Esophagus squamous epithelium (tissue), 5 donors: ENCODE measurements around the gene PSD2. TPM values are rescaled to one million over a fixed set of nuclear protein-coding genes. Genes with fewer than 3 reads are reported as not detected.

Source experiments
- DNase-seq: peaks from one replicate; lab custom pipeline; 2025; lab: John Stamatoyannopoulos, UW
- H3K27ac ChIP-seq, 4 donors: fragments of 200-600 bp; sonication (generic); one replicate each; pipeline ENCODE4 v1.5.1; 2016 to 2019; ENCODE audit warnings: mild to moderate bottlenecking in 1 of 4
- H3K27me3 ChIP-seq, 4 donors: fragments of 200-600 bp; sonication (generic); 1 replicate in 3 of 4; 2 replicates in 1 of 4; pipeline versions ENCODE4 v1.5.1 to v1.6.0; 2017 to 2021; ENCODE audit warnings: antibody characterized with exemption in 1 of 4
- H3K36me3 ChIP-seq, 3 donors: fragments of 200-600 bp; sonication (generic); one replicate each; pipeline ENCODE4 v1.5.1; 2016 to 2019
- H3K4me1 ChIP-seq, 3 donors: fragments of 200-600 bp; sonication (generic); one replicate each; pipeline ENCODE4 v1.5.1; 2017 to 2019
- H3K4me3 ChIP-seq, 4 donors: fragments of 200-600 bp; sonication (generic); 1 replicate in 3 of 4; 2 replicates in 1 of 4; pipeline ENCODE4 v1.5.1; 2016 to 2019; ENCODE audit warnings: mild to moderate bottlenecking in 2 of 4, moderate library complexity in 1 of 4
- H3K9me3 ChIP-seq, 3 donors: fragments of 200-600 bp; sonication (generic); one replicate each; pipeline ENCODE4 v1.5.1; 2016 to 2019
- CTCF ChIP-seq, 6 experiments: fragments of 450-650 bp in 4 of 6; fragments of 200-600 bp in 2 of 6; sonication (generic) in 2 of 6; IDR thresholded peaks; one replicate each; pipeline ENCODE4 v1.5.1; 2016 to 2019; ENCODE audit warnings: antibody characterized with exemption in 6 of 6, mild to moderate bottlenecking in 4 of 6, moderate library complexity in 4 of 6
- POLR2A ChIP-seq, 4 donors: fragments of 450-650 bp; IDR thresholded peaks; one replicate each; pipeline ENCODE4 v1.6.1; 2017; ENCODE audit warnings: antibody characterized with exemption in 4 of 4, mild to moderate bottlenecking in 4 of 4, moderate library complexity in 3 of 4
- WGBS, 2 donors: methylation state at CpG; one replicate each; pipeline ENCODE4 v1.1.5; 2018; 5-methylcytosine and 5-hydroxymethylcytosine counted together
- intact Hi-C: fragments of 100-400 bp; cut with DNase I; formaldehyde crosslinking; loops from one replicate; pipeline ENCODE4 v1.15.0; 2022
- total RNA-seq, 4 donors: library from RNA; depleted of rRNA; stranded (reverse); fragments of >200 nt; gene quantifications; one replicate each; pipeline ENCODE4 v1.1.0, GENCODE V29; 2016
- donor health status: DM: yes; HTN: yes; CAD: no.

The PSD2 gene
- total RNA-seq, 4 donors from 2014 or later = not detected

- no peak overlapping the region for H3K4me3 ChIP-seq
- 68 to 78% methylated on average over 1 to 2 of the region's 2 CpGs for WGBS, 2 donors
- intact Hi-C loops = no loop called here
- H3K27me3 ChIP-seq = peaks cover 8 to 96% (median 14%) of the 10 kb centered on the region in 4 donors
- H3K4me1 ChIP-seq = peaks cover 9 to 18% (median 13%) of the 10 kb centered on the region in 3 donors
- no peak for DNase-seq
- H3K9me3 ChIP-seq = no peaks in the 10 kb centered on the region
- H3K27ac ChIP-seq = no peak overlapping the region
- H3K36me3 ChIP-seq = no peaks in the 10 kb centered on the region
- TF ChIP-seq CTCF (IDR thresholded peaks at IDR 0.05) (no peak), POLR2A (IDR thresholded peaks at IDR 0.05) (no peak)
These were observed 3.3 kb downstream of the PSD2 start for GRCh38 chr5:139798883-139799282.

- peaks cover 9 to 18% (median 13%) of the 10 kb centered on the region in 3 donors for H3K4me1 ChIP-seq
- no peak for DNase-seq
- no peaks in the 10 kb centered on the region for H3K9me3 ChIP-seq
- no peak overlapping the region for H3K4me3 ChIP-seq
- peaks cover 8 to 91% (median 14%) of the 10 kb centered on the region in 4 donors for H3K27me3 ChIP-seq
- no peaks in the 10 kb centered on the region for H3K36me3 ChIP-seq
- intact Hi-C loops = no loop called here
- no peak overlapping the region for H3K27ac ChIP-seq
- no peak for TF ChIP-seq CTCF (IDR thresholded peaks at IDR 0.05)
- TF ChIP-seq POLR2A (IDR thresholded peaks at IDR 0.05) = no peak
These were observed 3.8 kb downstream of the PSD2 start for GRCh38 chr5:139799359-139799758.

DNA sequence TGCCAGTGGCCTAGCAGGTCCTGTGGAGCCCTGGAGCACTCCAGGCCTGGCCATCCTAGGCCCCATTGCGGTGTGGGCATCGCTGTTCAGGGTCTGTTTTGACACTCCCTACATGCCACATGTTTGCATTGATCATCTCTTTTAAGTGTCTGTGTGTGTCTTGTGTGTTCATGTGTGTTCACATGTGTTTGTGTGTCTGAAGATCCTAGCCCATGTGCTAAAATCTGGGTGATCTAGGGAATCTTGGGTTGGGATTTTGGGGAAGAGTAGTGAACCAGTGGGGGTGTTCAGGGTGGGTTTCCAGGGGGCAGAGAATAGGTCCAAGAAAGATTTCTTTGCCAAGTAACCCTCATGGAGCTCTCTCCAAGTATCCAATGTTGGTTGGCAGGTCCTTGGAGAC is 8.4 kb downstream of the PSD2 start:
- no peak overlapping the region for H3K27ac ChIP-seq
- intact Hi-C loops = no loop called here
- no peak for TF ChIP-seq CTCF (IDR thresholded peaks at IDR 0.05)
- no peak for TF ChIP-seq POLR2A (IDR thresholded peaks at IDR 0.05)
- no peak for DNase-seq
- no peaks in the 10 kb centered on the region for H3K36me3 ChIP-seq
- H3K4me3 ChIP-seq = no peak overlapping the region
- peaks cover 0 to 54% (median 0%) of the 10 kb centered on the region in 4 donors for H3K27me3 ChIP-seq
- no peaks in the 10 kb centered on the region for H3K9me3 ChIP-seq
- no peaks in the 10 kb centered on the region for H3K4me1 ChIP-seq
- 100% methylated on average over 2 of the region's 2 CpGs; no CpG with 5 or more reads in 1 of the 2 donors for WGBS, 2 donors

DNA sequence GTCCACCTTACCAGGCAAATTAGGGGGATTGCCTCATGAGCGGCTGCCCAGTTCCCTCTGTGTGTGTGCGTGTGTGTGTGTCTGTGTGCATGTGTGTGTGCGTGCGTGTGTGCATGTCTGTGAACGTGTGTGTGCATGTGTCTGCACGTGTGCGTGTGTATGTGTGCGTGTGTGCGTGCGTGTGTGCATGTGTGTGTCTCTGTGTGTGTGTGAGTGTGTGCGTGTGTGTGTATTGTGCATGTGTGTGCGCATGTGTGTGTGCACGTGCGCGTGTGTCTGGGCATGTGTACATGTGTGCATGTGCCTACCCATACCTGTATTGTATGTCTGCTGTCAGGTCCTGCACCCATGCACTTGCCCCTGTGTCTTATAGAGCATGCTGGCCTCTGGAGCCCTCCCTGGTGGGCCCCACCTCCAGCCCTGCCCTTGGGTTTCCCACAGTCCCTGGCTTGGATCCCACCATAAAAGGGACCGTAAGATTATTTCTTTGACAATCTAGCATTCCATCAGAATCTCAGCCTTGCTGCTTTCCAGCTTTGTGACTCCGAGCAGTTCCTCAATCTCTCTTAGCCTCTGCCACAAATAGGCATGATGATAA is 9.3 kb downstream of the PSD2 start:
- 74 to 86% methylated on average over 3 to 10 of the region's 17 CpGs for WGBS, 2 donors
- H3K27me3 ChIP-seq = peaks cover 0 to 50% (median 0%) of the 10 kb centered on the region in 4 donors
- TF ChIP-seq CTCF (IDR thresholded peaks at IDR 0.05) = no peak
- TF ChIP-seq POLR2A (IDR thresholded peaks at IDR 0.05) = no peak
- intact Hi-C loops = no loop called here
- no peaks in the 10 kb centered on the region for H3K9me3 ChIP-seq
- DNase-seq = no peak
- H3K4me3 ChIP-seq = no peak overlapping the region
- H3K4me1 ChIP-seq = no peaks in the 10 kb centered on the region
- H3K27ac ChIP-seq = no peak overlapping the region
- no peaks in the 10 kb centered on the region for H3K36me3 ChIP-seq

DNA sequence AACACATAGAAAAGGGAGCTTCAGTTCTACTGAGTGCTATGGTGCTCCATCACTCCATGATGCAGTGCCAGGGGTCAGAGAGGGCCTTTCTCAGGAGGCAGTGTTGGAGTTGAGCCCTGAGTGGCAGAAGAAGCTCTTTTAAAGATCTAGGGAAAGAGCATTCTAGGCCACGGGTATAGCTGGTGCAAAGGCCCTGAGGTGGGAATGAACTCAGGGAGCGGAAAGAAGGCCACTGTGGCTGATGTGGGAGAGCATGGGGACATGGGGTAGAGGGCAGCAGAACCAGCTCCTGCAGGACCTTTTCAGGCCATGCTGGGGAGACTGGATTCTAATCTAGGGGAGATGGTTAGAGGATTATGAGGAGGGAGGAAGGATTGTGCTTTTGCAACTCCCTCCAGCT is 9.9 kb downstream of the PSD2 start:
- Histone ChIP-seq H3K27ac (no peak overlapping the region), H3K4me3 (no peak overlapping the region), H3K4me1 (no peaks in the 10 kb centered on the region), H3K36me3 (no peaks in the 10 kb centered on the region), H3K27me3 (peaks cover 0 to 44% (median 0%) of the 10 kb centered on the region in 4 donors), H3K9me3 (no peaks in the 10 kb centered on the region)
- intact Hi-C loops = no loop called here
- no peak for TF ChIP-seq POLR2A (IDR thresholded peaks at IDR 0.05)
- TF ChIP-seq CTCF (IDR thresholded peaks at IDR 0.05) = no peak
- 83 to 93% methylated on average over 2 of the region's 2 CpGs for WGBS, 2 donors
- no peak for DNase-seq
